ENCODE results near the gene TMEM82.

TMEM82 gene

DNA sequence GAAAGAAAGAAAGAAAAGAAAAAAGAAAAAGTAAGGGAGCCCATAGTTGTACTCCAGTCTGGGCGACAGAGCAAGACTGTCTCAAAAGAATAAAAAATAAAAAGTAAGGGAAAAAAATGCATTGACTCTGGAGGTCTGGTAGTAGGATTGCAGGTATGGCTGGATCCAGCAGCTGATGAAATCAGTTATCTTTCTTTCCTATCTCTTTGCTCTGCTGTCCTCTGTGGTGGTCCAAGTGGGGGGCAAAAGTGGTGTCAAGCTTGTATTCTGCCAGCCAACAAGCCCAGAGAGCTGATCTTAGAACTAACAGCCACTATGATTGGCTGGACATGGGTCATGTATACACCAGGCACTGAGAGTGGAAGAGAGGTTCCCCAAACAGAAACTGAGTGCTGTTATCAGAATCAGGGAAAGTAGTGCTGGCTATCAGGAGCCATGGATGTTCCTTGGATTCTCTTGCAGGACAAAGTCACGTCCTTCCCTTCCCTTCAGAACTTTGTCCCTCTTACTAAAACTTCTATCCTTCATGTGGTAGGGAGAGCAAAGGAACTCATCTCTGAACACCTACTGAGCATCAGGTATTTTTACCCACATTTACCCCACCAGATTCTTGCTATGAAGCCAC, 12.8 kb downstream of the TMEM82 start:
- in situ Hi-C loops (cut with MboI; ENCODE audit: low sequenced_read_pairs): no loop called here

DNA sequence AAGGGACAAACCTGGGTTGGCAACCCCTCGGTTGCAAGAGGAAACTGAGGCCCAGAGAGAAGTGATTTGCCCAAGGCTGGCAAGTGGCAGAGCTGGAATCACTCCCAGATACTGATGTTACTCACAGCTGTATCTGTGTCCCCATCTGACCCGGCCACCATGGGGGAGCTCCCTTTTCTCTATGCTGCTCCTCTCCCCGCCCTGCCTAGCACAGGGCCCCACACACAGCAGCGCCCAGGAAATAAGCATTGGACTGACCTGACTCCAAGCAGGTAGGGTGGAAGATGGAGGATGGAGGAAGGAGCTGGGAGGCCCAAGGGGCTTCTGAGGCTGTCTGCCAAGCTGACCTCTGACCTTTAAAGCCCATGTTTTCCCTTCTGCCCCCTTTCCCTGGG, 13.3 kb downstream of the TMEM82 start:
- in situ Hi-C loops (cut with MboI; ENCODE audit: low sequenced_read_pairs): no loop called here

DNA sequence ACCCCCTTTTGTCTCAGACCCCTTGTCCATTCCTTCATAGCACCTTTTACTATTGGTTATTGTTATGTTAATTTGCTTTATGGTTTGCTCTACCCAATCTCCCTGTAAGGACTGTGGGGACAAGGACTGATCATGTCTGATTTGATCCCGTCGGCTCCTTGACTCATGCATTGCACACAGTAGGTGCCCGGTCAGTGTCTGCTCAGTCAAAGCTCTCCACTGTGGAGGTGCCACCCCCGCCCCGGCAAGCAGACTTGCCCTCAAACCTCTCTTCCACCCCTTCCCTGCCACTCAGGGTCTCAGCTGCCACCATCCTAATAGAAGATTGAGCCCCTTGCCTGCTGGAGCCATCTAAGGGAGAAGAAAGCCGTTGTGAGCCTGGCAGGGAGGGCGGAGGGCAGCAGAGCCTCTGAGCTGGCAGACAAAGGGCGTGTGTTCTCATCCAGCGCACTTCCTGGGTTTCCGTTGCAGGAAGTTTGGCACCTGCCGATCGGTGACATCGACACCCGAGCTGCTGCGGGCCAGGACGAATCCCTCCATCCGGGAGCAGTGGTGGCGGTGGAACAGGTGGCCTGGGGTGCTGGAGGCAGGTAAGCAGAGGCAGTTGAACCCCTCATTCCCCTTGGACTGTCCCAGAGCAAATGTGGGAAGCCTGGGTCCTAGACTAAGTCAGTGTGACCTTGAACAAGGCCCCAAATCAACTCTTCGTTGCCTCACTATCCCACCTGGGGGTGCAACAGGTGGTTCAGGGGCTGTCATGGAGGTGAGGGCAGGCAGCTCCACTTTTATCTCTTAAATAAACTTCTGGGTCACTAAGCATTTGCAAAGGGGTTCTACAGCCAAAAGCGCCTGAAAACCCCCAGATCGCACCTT, 14.1 kb downstream of the TMEM82 start:
- in situ Hi-C loops (cut with MboI; ENCODE audit: low sequenced_read_pairs): no loop called here

DNA sequence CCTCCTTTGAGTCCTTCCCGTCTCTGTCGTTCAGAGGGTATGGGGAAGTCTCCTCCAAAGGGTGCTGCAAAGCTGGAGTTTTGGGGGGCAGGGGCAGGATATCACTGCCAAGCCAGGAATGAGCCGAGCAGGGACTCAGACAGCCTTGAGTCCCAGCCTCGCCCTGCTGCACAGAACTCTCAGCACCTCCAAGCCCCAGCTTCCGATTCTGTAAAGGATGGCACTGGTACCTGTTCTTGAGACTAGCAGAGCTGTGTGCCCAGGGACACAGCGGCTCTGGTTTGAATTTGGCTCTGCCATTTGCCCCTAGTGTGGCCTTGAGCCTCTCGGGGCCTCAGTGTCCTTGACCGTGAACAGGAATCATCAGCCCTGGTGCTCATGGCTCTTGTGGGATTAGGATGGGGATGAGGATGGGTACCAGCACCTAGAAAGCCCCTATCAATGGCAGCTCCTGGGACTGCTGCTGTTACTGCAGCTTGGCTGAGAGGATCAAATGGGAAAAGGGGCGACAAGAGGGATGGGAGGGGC, 14.8 kb downstream of the TMEM82 start:
- in situ Hi-C loops (cut with MboI; ENCODE audit: low sequenced_read_pairs): no loop called here

DNA sequence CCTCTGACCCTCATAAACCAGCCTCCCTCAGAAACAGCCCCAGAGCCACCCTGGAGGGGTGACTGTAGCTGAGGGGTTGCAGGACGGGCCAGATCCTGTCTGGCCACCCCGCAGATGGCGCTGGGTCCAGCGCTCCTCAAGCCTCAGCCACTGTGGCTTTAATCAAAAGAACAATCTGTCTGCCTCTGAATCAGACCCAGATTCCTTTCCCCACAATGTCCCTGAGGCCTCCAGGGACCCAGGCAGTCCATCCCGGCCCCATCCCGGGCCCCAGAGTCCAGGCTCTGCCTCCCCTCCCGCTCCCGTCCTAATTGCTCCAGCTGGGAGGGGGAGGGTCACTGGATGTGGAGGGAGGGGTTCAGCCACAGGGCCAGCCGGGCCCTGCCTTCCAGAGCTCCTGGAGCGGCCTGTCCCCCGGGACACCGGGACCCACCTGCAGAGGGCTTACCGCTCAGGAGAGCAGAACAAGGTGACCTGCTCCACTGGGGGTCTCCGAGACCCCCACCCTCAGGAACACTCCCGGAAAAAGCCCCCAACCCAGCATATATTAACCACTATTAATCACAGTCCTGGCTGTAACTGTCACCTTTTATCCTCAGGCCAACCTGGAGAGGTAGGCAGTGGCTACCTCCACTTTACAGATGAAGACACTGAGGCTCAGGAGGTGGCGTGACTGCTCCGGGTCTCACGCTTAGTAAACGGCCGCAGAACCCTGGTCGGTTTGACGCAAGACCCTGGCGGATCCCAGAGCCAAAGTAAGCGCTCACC, 15.5 kb downstream of the TMEM82 start:
- in situ Hi-C loops (cut with MboI; ENCODE audit: low sequenced_read_pairs): no loop called here

DNA sequence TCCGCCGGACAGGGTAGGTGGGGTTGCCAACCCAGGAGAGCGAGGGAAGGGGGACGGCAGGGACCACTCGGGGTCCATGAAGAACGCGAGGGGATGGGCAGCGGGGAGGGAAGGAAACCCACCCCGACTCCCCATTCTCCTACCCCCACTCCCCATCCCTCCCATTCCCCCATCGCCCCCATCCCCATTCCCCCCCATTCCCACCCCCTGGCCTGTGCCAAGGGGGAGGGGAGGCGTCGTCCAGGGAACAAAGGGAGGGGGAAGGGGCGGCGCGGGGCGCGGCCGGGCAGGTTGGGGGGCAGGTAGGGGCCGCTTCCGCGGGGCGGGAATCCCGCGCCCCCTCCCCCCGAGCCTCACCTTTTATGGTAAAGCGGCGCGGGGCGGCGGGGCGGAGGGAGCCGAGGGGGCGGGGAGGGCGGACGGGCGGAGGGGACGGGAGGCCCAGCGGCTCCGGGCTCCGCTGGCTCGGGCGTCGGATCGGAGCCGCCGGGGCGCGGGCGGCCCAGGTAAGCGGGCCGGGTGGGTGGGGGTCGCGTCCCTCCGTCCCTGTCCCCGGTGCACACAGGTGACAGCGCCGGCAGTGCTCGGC, 16.1 kb downstream of the TMEM82 start, which contains the start of gene FBLIM1:
Gene FBLIM1, plus strand, starts transcription at position 453 of the 589 bp plus-strand sequence. CDS start 6,189 bp downstream, outside the sequence.
- in situ Hi-C loops (cut with MboI; ENCODE audit: low sequenced_read_pairs): no loop called here

DNA sequence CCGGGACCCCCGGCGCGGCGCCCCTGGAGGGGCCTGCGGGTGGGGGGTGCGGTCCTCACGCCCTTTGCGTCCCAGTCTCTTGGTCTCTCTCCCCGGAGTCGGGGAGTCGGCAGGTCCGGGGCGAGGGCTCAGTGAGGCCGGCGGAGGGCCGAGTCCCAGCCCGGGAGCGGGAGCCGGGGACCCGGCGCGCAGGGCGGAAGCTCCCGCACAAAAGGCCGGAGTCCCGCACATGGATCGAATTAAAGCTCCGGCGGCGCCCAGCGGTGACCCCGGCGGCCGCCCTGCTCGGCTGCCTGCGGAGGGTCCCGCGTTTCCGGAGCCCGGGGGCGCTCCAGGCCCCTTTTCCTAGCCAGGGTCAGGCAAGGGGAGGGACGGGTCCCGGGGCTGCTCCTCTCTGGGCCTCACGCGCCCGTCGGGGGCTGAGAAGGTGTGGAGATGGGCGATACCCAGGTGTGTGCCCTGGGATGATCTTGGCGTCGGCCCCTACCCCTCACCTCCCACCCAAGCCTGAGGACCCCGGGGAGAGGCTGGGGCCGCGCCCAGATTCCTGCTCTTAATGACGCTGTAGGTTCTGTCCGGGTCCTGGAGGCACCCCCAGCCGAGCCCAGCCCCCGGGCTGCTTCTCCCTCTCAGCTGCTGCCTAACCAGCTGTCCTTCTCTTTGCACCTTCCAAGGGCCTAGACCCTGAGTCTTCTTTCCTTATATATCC, 16.8 kb downstream of the TMEM82 start:
- in situ Hi-C loops (cut with MboI; ENCODE audit: low sequenced_read_pairs): no loop called here

DNA sequence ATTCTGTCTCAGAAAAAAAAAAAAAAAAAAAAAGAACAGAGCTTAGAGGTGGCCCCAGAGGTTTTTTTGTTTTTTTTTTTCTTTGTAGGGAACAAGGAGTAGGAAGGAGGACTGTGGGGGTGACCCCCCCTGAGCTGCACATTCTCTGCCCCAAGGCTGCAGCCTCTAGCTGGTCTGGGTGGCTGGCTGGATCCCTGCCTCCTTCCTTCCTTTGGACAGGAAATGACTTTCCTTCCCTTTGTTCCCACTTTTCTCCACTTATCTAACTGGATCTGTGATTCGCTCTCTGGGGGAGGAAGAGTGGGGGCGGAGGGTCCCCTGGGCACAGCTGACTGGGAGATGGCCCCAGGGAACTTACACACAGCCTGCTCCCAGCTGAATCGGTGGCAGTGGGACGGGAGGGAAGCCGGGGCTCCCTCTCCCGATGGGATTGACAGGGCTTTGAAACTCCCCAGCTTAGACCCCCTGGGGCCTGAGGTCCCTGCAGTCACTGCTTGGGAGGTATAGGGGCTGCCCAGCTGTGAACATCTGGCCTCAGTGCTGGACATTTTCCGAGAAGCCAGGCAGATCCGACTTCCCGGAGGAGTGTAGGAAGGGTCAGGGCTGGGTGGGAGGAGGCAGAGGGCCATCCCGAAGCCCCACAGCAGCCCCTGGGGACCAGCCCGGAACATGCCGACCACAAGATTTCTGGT, 18.4 kb downstream of the TMEM82 start:
- in situ Hi-C loops (cut with MboI; ENCODE audit: low sequenced_read_pairs): no loop called here

DNA sequence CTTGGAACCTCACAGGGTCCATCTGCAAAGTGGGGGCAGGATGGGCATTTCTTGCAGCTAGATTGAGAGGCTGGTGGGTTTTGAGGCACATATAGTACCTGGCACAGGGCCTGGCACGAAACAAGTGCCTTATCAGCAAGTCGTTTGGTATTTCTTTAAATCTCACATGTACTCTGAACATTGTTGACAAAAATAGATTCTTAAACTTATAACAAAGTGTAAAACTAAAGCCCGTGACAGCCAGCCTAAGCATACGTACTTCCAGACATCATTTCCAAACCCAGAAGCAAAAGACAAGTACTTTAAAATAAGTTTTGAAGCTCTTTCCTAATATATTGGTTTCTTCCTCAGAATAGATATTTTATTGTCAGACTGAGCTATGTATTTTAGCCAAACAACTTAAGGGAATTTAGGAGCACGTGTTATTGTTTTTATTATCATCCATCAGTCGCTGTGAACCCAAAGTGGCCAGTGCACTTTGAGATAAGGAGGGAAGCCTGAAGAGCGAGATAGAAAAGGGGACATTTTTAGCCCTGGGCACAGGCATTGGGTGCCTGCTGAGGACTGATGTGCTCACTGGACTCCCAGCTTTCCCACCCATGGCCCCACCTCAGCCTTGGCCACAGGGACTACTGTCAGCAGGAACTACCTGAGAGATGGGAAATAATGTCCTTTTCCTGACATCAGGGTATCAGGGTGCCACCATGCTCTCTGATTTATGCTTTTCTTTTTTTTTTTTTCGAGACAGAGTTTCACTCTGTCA, 19.2 kb downstream of the TMEM82 start:
- in situ Hi-C loops (cut with MboI; ENCODE audit: low sequenced_read_pairs): no loop called here

DNA sequence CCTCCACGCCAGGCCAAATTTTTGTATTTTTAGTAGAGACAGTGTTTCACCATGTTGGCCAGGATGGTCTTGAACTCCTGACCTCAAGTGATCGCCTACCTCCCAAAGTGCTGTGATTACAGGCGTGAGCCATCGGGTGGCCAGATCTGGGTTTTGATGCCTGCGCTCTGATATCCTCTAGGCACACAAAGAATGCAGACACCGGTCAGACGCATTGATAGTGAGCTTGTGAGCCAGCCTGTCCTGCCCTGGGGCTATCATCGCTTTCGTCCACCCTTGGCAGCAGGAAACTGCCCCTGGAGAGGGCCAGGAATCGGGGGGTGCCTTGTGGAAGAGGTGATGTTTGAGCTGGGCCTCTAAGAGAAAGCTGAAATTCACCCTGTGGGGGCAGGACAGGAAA, 20.2 kb downstream of the TMEM82 start:
- in situ Hi-C loops (cut with MboI; ENCODE audit: low sequenced_read_pairs): no loop called here

DNA sequence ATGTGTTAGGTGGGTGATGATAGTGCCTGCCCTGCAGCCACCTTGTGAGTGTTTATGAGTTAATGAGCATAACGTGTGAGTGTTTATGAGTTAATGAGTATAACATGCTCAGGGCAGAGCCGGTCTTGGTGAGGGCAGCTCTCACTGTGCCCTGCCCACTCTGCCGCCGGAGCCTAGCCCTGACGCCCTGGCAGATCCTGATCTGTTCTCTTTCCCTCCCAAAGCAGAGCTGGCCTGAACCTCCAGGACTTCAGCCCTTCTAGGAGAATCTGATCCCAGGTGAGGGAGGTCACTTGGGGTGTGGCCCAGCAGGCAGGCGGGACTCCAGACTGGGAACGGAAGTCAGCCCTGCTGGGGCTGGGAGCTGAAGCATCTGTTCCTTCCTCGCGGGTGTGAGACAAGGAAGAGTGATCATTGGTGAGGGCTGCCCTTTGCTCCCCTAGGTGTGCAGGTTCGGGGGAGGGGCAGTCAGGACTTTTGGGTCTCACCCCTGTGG, 22.0 kb downstream of the TMEM82 start:
- in situ Hi-C loops (cut with MboI; ENCODE audit: low sequenced_read_pairs): no loop called here

DNA sequence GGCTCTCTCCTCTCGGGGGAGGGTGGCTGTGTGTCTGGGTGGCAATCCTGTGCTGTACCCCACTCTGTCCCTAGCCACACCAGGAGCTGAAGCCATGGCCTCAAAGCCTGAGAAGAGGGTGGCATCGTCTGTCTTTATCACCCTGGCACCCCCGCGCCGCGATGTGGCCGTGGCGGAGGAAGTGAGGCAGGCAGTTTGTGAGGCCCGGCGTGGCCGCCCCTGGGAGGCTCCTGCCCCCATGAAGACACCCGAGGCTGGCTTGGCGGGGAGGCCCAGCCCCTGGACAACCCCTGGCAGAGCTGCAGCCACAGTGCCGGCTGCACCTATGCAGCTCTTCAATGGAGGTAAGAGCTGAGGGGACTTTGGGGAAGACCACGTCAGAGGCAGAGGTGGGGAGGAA, 22.6 kb downstream of the TMEM82 start:
- in situ Hi-C loops (cut with MboI; ENCODE audit: low sequenced_read_pairs): no loop called here

DNA sequence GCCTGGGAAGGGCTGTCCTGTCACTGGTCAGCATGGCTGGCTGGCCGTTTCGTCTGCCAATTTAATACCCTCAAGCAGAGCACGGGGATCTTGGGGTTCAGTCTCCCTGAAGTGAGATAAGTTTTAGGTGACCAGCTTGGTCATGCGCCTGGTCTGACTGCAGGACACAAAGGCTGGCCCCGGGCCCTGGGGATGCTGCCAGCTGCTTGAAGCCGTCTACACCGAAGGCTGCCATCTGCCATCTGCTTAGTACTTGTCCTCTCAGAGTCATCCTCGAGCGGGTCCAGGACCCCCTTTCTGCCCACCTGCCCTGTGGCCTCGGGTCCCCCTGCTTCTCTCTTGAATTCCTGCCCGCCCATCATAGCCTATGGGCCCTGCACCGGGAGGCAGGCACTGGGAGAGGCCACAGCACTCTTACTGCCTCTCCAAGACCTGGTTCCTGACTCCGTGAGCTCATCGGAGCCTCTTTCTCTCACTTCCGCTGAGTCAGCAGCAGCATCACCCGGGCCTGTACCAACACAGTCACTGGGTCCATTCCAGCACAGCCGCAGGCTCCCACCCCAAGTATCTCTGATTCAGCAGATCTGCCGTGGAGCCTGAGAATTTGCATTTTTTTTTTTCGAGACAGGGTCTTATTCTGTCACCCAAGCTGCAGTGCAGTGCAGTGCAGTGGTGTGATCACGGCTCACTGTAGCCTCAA, 23.3 kb downstream of the TMEM82 start:
- in situ Hi-C loops (cut with MboI; ENCODE audit: low sequenced_read_pairs): no loop called here

DNA sequence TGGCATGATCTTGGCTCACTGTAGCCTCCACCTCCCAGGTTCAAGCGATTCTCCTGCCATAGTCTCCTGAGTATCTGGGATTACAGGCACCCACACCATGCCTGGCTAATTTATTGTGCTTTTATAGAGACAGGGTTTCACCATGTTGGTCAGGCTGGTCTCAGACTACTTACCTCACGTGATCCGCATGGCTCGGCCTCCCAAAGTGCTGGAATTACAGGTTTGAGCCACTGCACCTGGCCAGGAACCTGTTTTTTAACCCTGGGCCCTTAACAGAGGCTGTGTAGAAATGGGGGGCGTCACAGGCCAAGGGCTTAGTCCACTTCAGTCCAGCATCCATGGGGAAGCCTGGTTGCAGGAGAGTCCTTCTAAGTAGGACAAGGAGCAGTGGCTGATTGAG, 25.6 kb downstream of the TMEM82 start:
- in situ Hi-C loops (cut with MboI; ENCODE audit: low sequenced_read_pairs): no loop called here

DNA sequence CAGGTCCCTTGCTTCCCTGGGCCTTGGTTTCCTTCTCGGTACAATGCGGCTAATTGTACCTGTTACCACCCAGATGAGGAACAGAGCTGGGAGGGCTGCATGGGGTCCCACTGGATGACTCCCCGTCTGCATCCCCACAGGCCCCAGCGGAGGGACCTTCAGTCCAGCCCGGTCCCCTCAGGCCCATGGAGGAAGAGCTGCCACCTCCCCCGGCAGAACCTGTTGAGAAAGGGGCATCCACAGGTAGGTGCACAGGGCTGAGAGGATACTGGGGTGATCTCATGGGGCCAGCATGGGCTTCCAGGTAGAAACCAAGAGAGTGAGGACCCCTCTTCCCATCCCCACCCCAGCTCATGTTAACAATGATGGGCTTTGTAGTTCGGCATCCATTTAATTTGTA, 26.1 kb downstream of the TMEM82 start:
- in situ Hi-C loops (cut with MboI; ENCODE audit: low sequenced_read_pairs): no loop called here

DNA sequence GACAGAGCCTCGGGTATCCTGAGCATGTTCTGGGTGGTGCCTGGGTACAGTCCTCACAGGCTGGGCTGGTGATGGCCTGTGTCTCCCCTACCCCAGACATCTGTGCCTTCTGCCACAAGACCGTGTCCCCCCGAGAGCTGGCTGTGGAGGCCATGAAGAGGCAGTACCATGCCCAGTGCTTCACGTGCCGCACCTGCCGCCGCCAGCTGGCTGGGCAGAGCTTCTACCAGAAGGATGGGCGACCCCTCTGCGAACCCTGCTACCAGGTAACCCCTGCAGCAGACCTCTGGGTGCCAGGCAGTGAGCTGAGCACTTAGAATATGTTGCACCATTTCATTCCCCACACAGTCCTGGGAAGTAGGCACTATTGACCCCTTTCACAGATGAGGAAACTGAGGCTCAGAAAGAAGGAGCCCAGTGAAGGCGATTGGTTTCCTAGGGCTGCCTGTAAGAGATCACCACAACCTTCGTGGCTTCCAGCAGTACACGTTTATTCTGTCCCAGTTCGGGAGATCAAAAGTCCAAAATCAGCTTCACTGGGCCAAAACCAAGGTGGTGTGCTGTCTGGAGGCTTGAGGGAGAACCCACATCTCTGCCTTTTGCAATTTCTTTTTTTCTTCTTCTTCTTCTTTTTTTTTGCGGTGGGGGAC, 28.1 kb downstream of the TMEM82 start:
- in situ Hi-C loops (cut with MboI; ENCODE audit: low sequenced_read_pairs): no loop called here

DNA sequence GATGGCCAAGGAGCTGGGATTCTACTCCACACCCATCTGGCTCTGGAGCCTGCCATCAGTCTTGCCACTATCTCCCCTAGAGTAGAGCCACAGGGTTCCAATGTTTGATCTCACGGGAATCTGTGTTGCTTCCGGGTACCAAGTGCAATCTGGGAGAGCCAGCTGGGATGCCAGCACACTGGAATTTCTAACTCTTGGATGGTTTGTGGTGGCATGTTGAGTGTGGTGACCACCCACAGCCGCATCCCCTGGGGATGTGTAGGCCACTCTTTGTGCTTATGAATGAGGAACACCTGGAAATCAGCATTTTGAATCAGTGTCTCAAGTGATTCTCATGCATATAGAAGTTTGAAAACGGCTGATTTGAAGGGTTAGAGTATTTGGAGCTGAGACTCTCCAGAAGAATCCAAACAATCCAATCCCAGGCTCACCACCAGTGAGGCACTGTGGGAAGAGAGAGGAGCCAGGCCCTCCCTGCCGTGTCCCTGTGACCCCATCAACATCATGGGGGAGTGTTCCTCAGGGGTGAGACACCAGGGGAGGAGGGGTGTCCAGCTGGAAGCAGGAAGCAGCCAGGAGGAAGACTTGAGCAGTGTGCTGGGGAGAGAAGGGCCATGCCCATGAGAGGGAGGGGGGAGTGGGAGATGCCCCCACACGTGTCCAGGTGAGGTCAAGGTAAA, 29.7 kb downstream of the TMEM82 start:
- in situ Hi-C loops (cut with MboI; ENCODE audit: low sequenced_read_pairs): no loop called here
